Brain microvascular endothelial cell (primary cell): ENCODE measurements around the gene NTN1.

Experiments used
- DNase-seq: peaks from one replicate; pipeline ENCODE4 v3.0.0-alpha.2; 2020
- H3K27ac ChIP-seq: fragments of 250-450 bp; sonication (Bioruptor Pico); 2 replicates; pipeline ENCODE4 v1.5.1; 2020; ENCODE audit warnings: mild to moderate bottlenecking, moderate library complexity
- H3K27me3 ChIP-seq: fragments of 250-450 bp; sonication (Bioruptor Pico); replicated peaks from 2 replicates; pipeline ENCODE4 v1.5.1; 2020; ENCODE audit warnings: mild to moderate bottlenecking
- H3K36me3 ChIP-seq: fragments of 250-450 bp; sonication (Bioruptor Pico); replicated peaks from 2 replicates; pipeline ENCODE4 v1.5.1; 2020; ENCODE audit warnings: mild to moderate bottlenecking
- H3K4me3 ChIP-seq: 2 replicates; pipeline ENCODE4 v1.5.1; 2011; ENCODE audit warnings: low read depth, mild to moderate bottlenecking, control low read depth, low read length, moderate library complexity
- CTCF ChIP-seq: IDR thresholded peaks from 2 replicates; pipeline ENCODE4 v1.5.1; 2011; ENCODE audit warnings: low read depth, mild to moderate bottlenecking, moderate library complexity, low read length, control low read depth, inconsistent platforms; ENCODE audit errors: missing control alignments
- in situ Hi-C: cut with HindIII; loops from 2 replicates; pipeline ENCODE4 v1.10.0; 2017; ENCODE audit warnings: low sequenced_read_pairs, low pct_ligation_motif_present

Gene NTN1

GRCh38 chr17:9242983-9243382, 221.7 kb downstream of the NTN1 start:
- Histone ChIP-seq H3K27ac (no peak overlapping the region), H3K27me3 (no peaks in the 10 kb centered on the region), H3K4me3 (no peak overlapping the region), H3K36me3 (no peaks in the 10 kb centered on the region)
- in situ Hi-C loops = no loop called here
- no peak for DNase-seq
- no peak for TF ChIP-seq CTCF

- in situ Hi-C loops = no loop called here
- DNase-seq = peak; percentile 50
- Histone ChIP-seq H3K4me3 (no peak overlapping the region), H3K27ac (no peak overlapping the region), H3K36me3 (no peaks in the 10 kb centered on the region), H3K27me3 (no peaks in the 10 kb centered on the region)
- no peak for TF ChIP-seq CTCF
Measured at GRCh38 chr17:9244066-9245052, 223.0 kb downstream of the NTN1 start.

GRCh38 chr17:9247401-9247938, 226.2 kb downstream of the NTN1 start:
- DNase-seq = no peak
- Histone ChIP-seq H3K27me3 (no peaks in the 10 kb centered on the region), H3K4me3 (no peak overlapping the region), H3K27ac (no peak overlapping the region), H3K36me3 (no peaks in the 10 kb centered on the region)
- in situ Hi-C loops = no loop called here
- TF ChIP-seq CTCF = no peak

GRCh38 chr17:9249245-9249953, 228.1 kb downstream of the NTN1 start:
- in situ Hi-C loops = no loop called here
- Histone ChIP-seq H3K4me3 (no peak overlapping the region), H3K36me3 (no peaks in the 10 kb centered on the region), H3K27me3 (no peaks in the 10 kb centered on the region), H3K27ac (no peak overlapping the region)
- DNase-seq = no peak
- TF ChIP-seq CTCF = no peak

GRCh38 chr17:9251273-9251672, 230.0 kb downstream of the NTN1 start:
- no peak overlapping the region for H3K27ac ChIP-seq
- no peak for DNase-seq
- TF ChIP-seq CTCF = no peak
- no peaks in the 10 kb centered on the region for H3K36me3 ChIP-seq
- in situ Hi-C loops = no loop called here
- H3K4me3 ChIP-seq = no peak overlapping the region
- H3K27me3 ChIP-seq = no peaks in the 10 kb centered on the region
